Loucy (cell line): ENCODE measurements around the gene POLR2H.

ENCODE experiments used
- EZH2phosphoT487 ChIP-seq: fragments of 200-600 bp; IDR thresholded peaks from 2 replicates; pipeline ENCODE4 v1.6.1; 2018; ENCODE audit warnings: antibody characterized with exemption, mild to moderate bottlenecking, moderate library complexity, borderline replicate concordance
- TF ChIP-seq, protein P1 (sequence below): fragments of 200-600 bp; sonication (generic); conservative IDR thresholded peaks from 2 replicates; pipeline ENCODE4 v1.5.1; 2014; ENCODE audit warnings: mild to moderate bottlenecking, antibody characterized with exemption, low read length

- TF ChIP-seq, protein P1, sequence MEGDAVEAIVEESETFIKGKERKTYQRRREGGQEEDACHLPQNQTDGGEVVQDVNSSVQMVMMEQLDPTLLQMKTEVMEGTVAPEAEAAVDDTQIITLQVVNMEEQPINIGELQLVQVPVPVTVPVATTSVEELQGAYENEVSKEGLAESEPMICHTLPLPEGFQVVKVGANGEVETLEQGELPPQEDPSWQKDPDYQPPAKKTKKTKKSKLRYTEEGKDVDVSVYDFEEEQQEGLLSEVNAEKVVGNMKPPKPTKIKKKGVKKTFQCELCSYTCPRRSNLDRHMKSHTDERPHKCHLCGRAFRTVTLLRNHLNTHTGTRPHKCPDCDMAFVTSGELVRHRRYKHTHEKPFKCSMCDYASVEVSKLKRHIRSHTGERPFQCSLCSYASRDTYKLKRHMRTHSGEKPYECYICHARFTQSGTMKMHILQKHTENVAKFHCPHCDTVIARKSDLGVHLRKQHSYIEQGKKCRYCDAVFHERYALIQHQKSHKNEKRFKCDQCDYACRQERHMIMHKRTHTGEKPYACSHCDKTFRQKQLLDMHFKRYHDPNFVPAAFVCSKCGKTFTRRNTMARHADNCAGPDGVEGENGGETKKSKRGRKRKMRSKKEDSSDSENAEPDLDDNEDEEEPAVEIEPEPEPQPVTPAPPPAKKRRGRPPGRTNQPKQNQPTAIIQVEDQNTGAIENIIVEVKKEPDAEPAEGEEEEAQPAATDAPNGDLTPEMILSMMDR = no peak
- no peak for TF ChIP-seq EZH2phosphoT487
Measured at GRCh38 chr3:184389935-184390528, 28.5 kb downstream of the POLR2H start.
